Activated naive CD8-positive, alpha-beta T cell treated with anti-CD3 and anti-CD28 coated beads, Interleukin-2, amount 10 ng/mL, durations not matched to agents 7 days and 5 days (primary cell): ENCODE data around the gene TMEM243. TPM values are rescaled to one million over a fixed set of nuclear protein-coding genes. Genes with fewer than 3 reads are reported as not detected.
A peak's percentile ranks its signal among the peaks of the same experiment; 100 is the strongest.
"Not testable (repeated sequence)": the region's sequence is repeated elsewhere in the genome, so short reads cannot be mapped to it uniquely, and the experiment has no call there.

Experiments used
- ATAC-seq: fragments of 150-1000 bp; cut with Tn5 transposase; one replicate; pipeline ENCODE4 v1.10.0; 2021; ENCODE audit warnings: low read depth, moderate library complexity
- POLR2A ChIA-PET: fragments of 350-600 bp; sonication (Branson Sonifier 250); formaldehyde crosslinking; loops from one replicate; lab custom pipeline; 2021; ENCODE audit warnings: antibody characterized with exemption; lab: Charles Lee
- DNase-seq: peaks from one replicate; pipeline ENCODE4 v3.0.0; 2021
- H3K27ac Mint-ChIP-seq: one replicate; pipeline ENCODE4 v1.8.0; 2022; ENCODE audit warnings: mild to moderate bottlenecking, mixed read lengths
- H3K27me3 Mint-ChIP-seq: one replicate; pipeline ENCODE4 v1.8.0; 2022; ENCODE audit warnings: mild to moderate bottlenecking, moderate library complexity, mixed read lengths
- H3K36me3 Mint-ChIP-seq: one replicate; pipeline ENCODE4 v1.8.0; 2021; ENCODE audit warnings: mild to moderate bottlenecking, mixed read lengths
- H3K4me1 Mint-ChIP-seq: one replicate; pipeline ENCODE4 v1.8.0; 2021; ENCODE audit warnings: mixed read lengths
- H3K4me3 Mint-ChIP-seq: one replicate; pipeline ENCODE4 v1.8.0; 2022; ENCODE audit warnings: mild to moderate bottlenecking, moderate library complexity, mixed read lengths
- H3K9me3 Mint-ChIP-seq: one replicate; pipeline ENCODE4 v1.8.0; 2021; ENCODE audit warnings: mixed read lengths
- total RNA-seq, 2 experiments: library from RNA; stranded (reverse); gene quantifications; one replicate each; pipeline ENCODE4 v1.2.3, GENCODE V29; 2021

The TMEM243 gene
- 10 to 100 TPM; 56.1 to 59.5 TPM for total RNA-seq

- peak within 1 kb of the TSS; percentile 98 for H3K4me3 Mint-ChIP-seq
- H3K9me3 Mint-ChIP-seq, result no peaks in the 10 kb centered on the region
Measured at GRCh38 chr7:87219545-87220025, at the start of gene TMEM243. Gene TMEM243 (minus strand): TSS chr7:87219732. CDS start chr7:87219503, 229 bp downstream.

GRCh38 chr7:87267239-87267900 is 47.8 kb upstream of the TMEM243 start:
- DNase-seq (no peak), ATAC-seq (no peak)
- Mint-ChIP-seq H3K9me3 (no peaks in the 10 kb centered on the region), H3K4me1 (no peaks in the 10 kb centered on the region), H3K27ac (no peak overlapping the region), H3K27me3 (peaks cover 10% of the 10 kb centered on the region), H3K36me3 (no peaks in the 10 kb centered on the region), H3K4me3 (no peak overlapping the region)
- POLR2A ChIA-PET, result no interaction called here

More at GRCh38 chr7:87219545-87220025, at the start of gene TMEM243:
- peaks cover 24% of the 10 kb centered on the region for H3K4me1 Mint-ChIP-seq
- POLR2A ChIA-PET, result interaction anchor here (0.8 to 6.5 kb wide), 10 partner anchors 8 to 381 kb away, joined by 3 to 119 read pairs (median 4); partner anchors contain the start of genes ABCB1, CROT and DMTF1
- H3K27me3 Mint-ChIP-seq, result peaks cover 6% of the 10 kb centered on the region
- ATAC-seq (peak; percentile 72), DNase-seq (peak; percentile 83)
- H3K27ac Mint-ChIP-seq, result peak within 1 kb of the TSS; percentile 99
- peaks cover 7% of the 10 kb centered on the region for H3K36me3 Mint-ChIP-seq

GRCh38 chr7:87263537-87263936 is 44.0 kb upstream of the TMEM243 start:
- Mint-ChIP-seq H3K4me3 (no peak overlapping the region), H3K27me3 (peaks cover 14% of the 10 kb centered on the region)
- POLR2A ChIA-PET, result no interaction called here

GRCh38 chr7:87253589-87254087 is 34.1 kb upstream of the TMEM243 start:
- H3K4me1 Mint-ChIP-seq, result no peaks in the 10 kb centered on the region
- POLR2A ChIA-PET, result no interaction called here
- H3K27ac Mint-ChIP-seq, result no peak overlapping the region
- H3K9me3 Mint-ChIP-seq, result peaks cover 3% of the 10 kb centered on the region
- DNase-seq (no peak), ATAC-seq (no peak)
- H3K27me3 Mint-ChIP-seq, result peaks cover 11% of the 10 kb centered on the region
- no peaks in the 10 kb centered on the region for H3K36me3 Mint-ChIP-seq
- H3K4me3 Mint-ChIP-seq, result no peak overlapping the region

More at GRCh38 chr7:87263537-87263936, 44.0 kb upstream of the TMEM243 start:
- no peak for DNase-seq
- no peaks in the 10 kb centered on the region for H3K4me1 Mint-ChIP-seq
- no peak for ATAC-seq
- H3K27ac Mint-ChIP-seq, result no peak overlapping the region
- no peaks in the 10 kb centered on the region for H3K36me3 Mint-ChIP-seq
- H3K9me3 Mint-ChIP-seq, result peaks cover 1% of the 10 kb centered on the region

- H3K4me1 Mint-ChIP-seq, POLR2A ChIA-PET, H3K27ac Mint-ChIP-seq, H3K36me3 Mint-ChIP-seq, DNase-seq, H3K4me3 Mint-ChIP-seq, H3K27me3 Mint-ChIP-seq, ATAC-seq: not testable (repeated sequence)
- H3K9me3 Mint-ChIP-seq, result peaks cover 13% of the 10 kb centered on the region
Measured at GRCh38 chr7:87245671-87246070, 26.1 kb upstream of the TMEM243 start.

GRCh38 chr7:87238464-87239051 is 19.0 kb upstream of the TMEM243 start:
- DNase-seq, H3K36me3 Mint-ChIP-seq, H3K9me3 Mint-ChIP-seq, H3K4me1 Mint-ChIP-seq, POLR2A ChIA-PET, H3K27ac Mint-ChIP-seq, ATAC-seq, H3K4me3 Mint-ChIP-seq, H3K27me3 Mint-ChIP-seq: not testable (repeated sequence)

GRCh38 chr7:87234949-87235348 is 15.4 kb upstream of the TMEM243 start:
- POLR2A ChIA-PET, result no interaction called here
- Mint-ChIP-seq H3K27me3 (peaks cover 5% of the 10 kb centered on the region), H3K9me3 (no peaks in the 10 kb centered on the region), H3K4me3 (no peak overlapping the region), H3K4me1 (peaks cover 4% of the 10 kb centered on the region), H3K36me3 (no peaks in the 10 kb centered on the region), H3K27ac (peak overlapping the region; percentile 34)
- DNase-seq (no peak), ATAC-seq (no peak)

- DNase-seq (no peak), ATAC-seq (no peak)
- H3K4me1 Mint-ChIP-seq, result peaks cover under 1% of the 10 kb centered on the region
- H3K4me3 Mint-ChIP-seq, result no peak overlapping the region
- H3K27me3 Mint-ChIP-seq, result peaks cover 5% of the 10 kb centered on the region
- peaks cover 3% of the 10 kb centered on the region for H3K36me3 Mint-ChIP-seq
- no peak overlapping the region for H3K27ac Mint-ChIP-seq
- H3K9me3 Mint-ChIP-seq, result no peaks in the 10 kb centered on the region
- POLR2A ChIA-PET, result no interaction called here
Measured at GRCh38 chr7:87231711-87232110, 12.2 kb upstream of the TMEM243 start.

- Mint-ChIP-seq H3K4me3 (no peak overlapping the region), H3K27ac (no peak overlapping the region), H3K9me3 (no peaks in the 10 kb centered on the region), H3K4me1 (peaks cover 5% of the 10 kb centered on the region), H3K36me3 (peaks cover 3% of the 10 kb centered on the region), H3K27me3 (peaks cover 5% of the 10 kb centered on the region)
- DNase-seq (no peak), ATAC-seq (no peak)
- POLR2A ChIA-PET, result no interaction called here
Measured at GRCh38 chr7:87231258-87231657, 11.7 kb upstream of the TMEM243 start.

- H3K27ac Mint-ChIP-seq, result no peak overlapping the region
- H3K27me3 Mint-ChIP-seq, result peaks cover 2% of the 10 kb centered on the region
Measured at GRCh38 chr7:87226495-87226894, 7.0 kb upstream of the TMEM243 start.

GRCh38 chr7:87225696-87226095 is 6.2 kb upstream of the TMEM243 start:
- DNase-seq (no peak), ATAC-seq (no peak)
- POLR2A ChIA-PET, result interaction anchor here (1.7 kb wide), 1 partner anchor 73 kb away, joined by 5 read pairs; the partner anchor contains the start of gene DMTF1
- Mint-ChIP-seq H3K27ac (no peak overlapping the region), H3K4me3 (no peak overlapping the region), H3K27me3 (peaks cover 7% of the 10 kb centered on the region), H3K4me1 (peaks cover 16% of the 10 kb centered on the region), H3K9me3 (no peaks in the 10 kb centered on the region), H3K36me3 (peaks cover 3% of the 10 kb centered on the region)

More at GRCh38 chr7:87226495-87226894, 7.0 kb upstream of the TMEM243 start:
- Mint-ChIP-seq H3K4me3 (no peak overlapping the region), H3K4me1 (peaks cover 11% of the 10 kb centered on the region), H3K9me3 (no peaks in the 10 kb centered on the region), H3K36me3 (peaks cover 3% of the 10 kb centered on the region)
- POLR2A ChIA-PET, result interaction anchor here (1.7 kb wide), 1 partner anchor 74 kb away, joined by 5 read pairs; the partner anchor contains the start of gene DMTF1
- ATAC-seq (no peak), DNase-seq (no peak)

GRCh38 chr7:87223666-87224065 is 4.1 kb upstream of the TMEM243 start:
- peaks cover 16% of the 10 kb centered on the region for H3K4me1 Mint-ChIP-seq
- no peak overlapping the region for H3K27ac Mint-ChIP-seq
- H3K9me3 Mint-ChIP-seq, result no peaks in the 10 kb centered on the region
- peaks cover 5% of the 10 kb centered on the region for H3K36me3 Mint-ChIP-seq
- ATAC-seq (no peak), DNase-seq (no peak)
- POLR2A ChIA-PET, result no interaction called here
- H3K4me3 Mint-ChIP-seq, result no peak overlapping the region
- H3K27me3 Mint-ChIP-seq, result peaks cover 9% of the 10 kb centered on the region

- no peak for DNase-seq
- no peaks in the 10 kb centered on the region for H3K9me3 Mint-ChIP-seq
- peaks cover 6% of the 10 kb centered on the region for H3K36me3 Mint-ChIP-seq
- no peak for ATAC-seq
- H3K4me1 Mint-ChIP-seq, result peaks cover 21% of the 10 kb centered on the region
- H3K27ac Mint-ChIP-seq, result peak overlapping the region; percentile 99
- peaks cover 6% of the 10 kb centered on the region for H3K27me3 Mint-ChIP-seq
- POLR2A ChIA-PET, result interaction anchor here (0.6 to 6.5 kb wide), 9 partner anchors 9 to 124 kb away, joined by 3 to 119 read pairs (median 5); partner anchors contain the start of genes CROT and DMTF1
- H3K4me3 Mint-ChIP-seq, result peak overlapping the region; percentile 98
Measured at GRCh38 chr7:87220734-87221215, 1.2 kb upstream of the TMEM243 start.
